Small intestine (tissue), 7 donors: ENCODE results near the gene RAPGEF4. TPM values are rescaled to one million over a fixed set of nuclear protein-coding genes. Genes with fewer than 3 reads are reported as not detected.

ENCODE experiments used
- DNase-seq, 2 donors: peaks; one replicate each; pipeline versions ENCODE4 v3.0.0 to v3.0.0-alpha.2; 2013
- FAIRE-seq: peaks from 2 replicates; lab custom pipeline; 2012; peaks lifted over from hg19 to GRCh38; lab: Jason Lieb, UNC
- H3K27ac ChIP-seq, 3 donors: one replicate each; pipeline ENCODE4 v1.5.1; 2013; ENCODE audit warnings: low read length in 2 of 3, mild to moderate bottlenecking in 2 of 3, control low read depth in 1 of 3, inconsistent platforms in 1 of 3, low read depth in 1 of 3, moderate library complexity in 1 of 3
- H3K27me3 ChIP-seq, 3 donors: one replicate each; pipeline ENCODE4 v1.6.1; 2013; ENCODE audit warnings: low read length in 3 of 3, inconsistent platforms in 1 of 3; ENCODE audit not compliant: control insufficient read depth in 3 of 3, insufficient read depth in 3 of 3
- H3K36me3 ChIP-seq, 3 donors: one replicate each; pipeline ENCODE4 v1.6.1; 2013; ENCODE audit warnings: low read length in 3 of 3, inconsistent platforms in 1 of 3, low read depth in 1 of 3, mild to moderate bottlenecking in 1 of 3, moderate library complexity in 1 of 3; ENCODE audit not compliant: control insufficient read depth in 3 of 3, insufficient read depth in 2 of 3
- H3K4me1 ChIP-seq, 3 donors: one replicate each; pipeline ENCODE4 v1.6.1; 2013; ENCODE audit warnings: low read length in 2 of 3, inconsistent platforms in 1 of 3, low read depth in 1 of 3, mild to moderate bottlenecking in 1 of 3, moderate library complexity in 1 of 3; ENCODE audit not compliant: control insufficient read depth in 3 of 3, insufficient read depth in 2 of 3
- H3K4me3 ChIP-seq, 3 donors: one replicate each; pipeline ENCODE4 v1.5.1; 2013; ENCODE audit warnings: low read length in 3 of 3, control low read depth in 1 of 3, inconsistent platforms in 1 of 3, low read depth in 1 of 3, mild to moderate bottlenecking in 1 of 3, moderate library complexity in 1 of 3
- H3K9me3 ChIP-seq, 2 donors: one replicate each; pipeline ENCODE4 v1.6.1; 2013; ENCODE audit warnings: low read depth in 1 of 2, low read length in 1 of 2; ENCODE audit not compliant: control insufficient read depth in 2 of 2, insufficient read depth in 1 of 2
- WGBS, 3 donors: extraction: QIAGEN DNeasy Blood & Tissue Kit; methylation state at CpG; one replicate each; pipeline ENCODE4 v1.1.7; 2013; 5-methylcytosine and 5-hydroxymethylcytosine counted together
- polyA plus RNA-seq, 4 donors: library from polyadenylated mRNA; stranded (reverse) in 3 of 4; unstranded in 1 of 4; fragments of 200-250 nt in 3 of 4; fragments of 120-200 nt in 1 of 4; gene quantifications; one replicate each; pipeline versions ENCODE4 v1.2.1 to v1.2.3, GENCODE V29; 2013
- donor health status: healthy with polysubstance abuse.
- donor health status: control.
- donor health status: control.
- donor health status: Bipolar disorder and iron deficiency.
- donor health status: healthy.

Gene RAPGEF4
- polyA plus RNA-seq, 4 donors = 0.45 to 7.2 (median 3.4) TPM

GRCh38 chr2:173099271-173099670 lies 363.6 kb downstream of the RAPGEF4 start:
- Histone ChIP-seq H3K4me1 (no peaks in the 10 kb centered on the region), H3K27me3 (no peaks in the 10 kb centered on the region), H3K4me3 (no peak overlapping the region), H3K36me3 (peaks cover 0 to 3% (median 0%) of the 10 kb centered on the region in 3 donors), H3K27ac (no peak overlapping the region), H3K9me3 (no peaks in the 10 kb centered on the region)
- no peak for DNase-seq
- no peak for FAIRE-seq
- WGBS, 3 donors = 90 to 94% (median 94%) methylated on average over 2 of the region's 2 CpGs

GRCh38 chr2:173099804-173100203 lies 364.2 kb downstream of the RAPGEF4 start:
- H3K36me3 ChIP-seq = peaks cover 0 to 3% (median 0%) of the 10 kb centered on the region in 3 donors
- 92 to 94% (median 92%) methylated on average over 2 of the region's 2 CpGs for WGBS, 3 donors
- H3K9me3 ChIP-seq = no peaks in the 10 kb centered on the region
- H3K4me3 ChIP-seq = no peak overlapping the region
- DNase-seq = no peak
- no peaks in the 10 kb centered on the region for H3K27me3 ChIP-seq
- H3K4me1 ChIP-seq = no peaks in the 10 kb centered on the region
- H3K27ac ChIP-seq = no peak overlapping the region
- no peak for FAIRE-seq

DNA sequence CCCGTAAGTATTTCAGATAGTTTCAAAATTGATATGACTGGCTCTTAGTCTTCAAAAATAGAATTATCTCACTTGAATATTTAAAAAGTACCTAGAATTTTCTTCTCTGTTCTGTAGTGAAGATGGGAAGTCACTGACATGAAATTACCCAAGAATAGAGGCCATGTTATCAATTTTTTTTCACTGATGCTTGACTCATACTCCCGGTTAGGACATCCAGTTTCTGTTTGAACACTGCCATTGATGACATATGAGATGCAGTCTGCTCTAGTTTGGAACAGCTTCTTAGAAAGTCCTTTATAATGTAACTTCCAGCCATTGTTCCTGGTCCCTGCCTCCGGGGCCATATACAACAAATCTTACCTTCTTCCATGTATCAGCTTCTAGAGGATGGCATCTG lies 366.0 kb downstream of the RAPGEF4 start:
- no peak overlapping the region for H3K4me3 ChIP-seq
- no peak for DNase-seq
- H3K9me3 ChIP-seq = no peaks in the 10 kb centered on the region
- FAIRE-seq = no peak
- H3K27ac ChIP-seq = no peak overlapping the region
- WGBS, 3 donors = 65 to 80% (median 68%) methylated on average over 3 of the region's 3 CpGs
- no peaks in the 10 kb centered on the region for H3K4me1 ChIP-seq
- H3K27me3 ChIP-seq = no peaks in the 10 kb centered on the region
- no peaks in the 10 kb centered on the region for H3K36me3 ChIP-seq

Other genes with a start within 250 kb of the RAPGEF4 start
- 10 to 100 TPM in 1 of 4 donors, 1 to 10 TPM in 3; 2.7 to 13.1 (median 4.8) TPM for gene PDK1, start 179.8 kb upstream of the RAPGEF4 start, polyA plus RNA-seq